Neural crest cell (in vitro differentiated cells): Measurements from ENCODE around the gene SESN1. TPM values are rescaled to one million over a fixed set of nuclear protein-coding genes. Genes with fewer than 3 reads are reported as not detected.
A peak's percentile ranks its signal among the peaks of the same experiment; 100 is the strongest.
"Not testable (repeated sequence)": the region's sequence is repeated elsewhere in the genome, so short reads cannot be mapped to it uniquely, and the experiment has no call there.

ENCODE experiments used
- DNase-seq: peaks from one replicate; pipeline ENCODE4 v3.0.0; 2021; ENCODE audit warnings: low read depth, mixed read lengths, low spot score
- H3K27ac Mint-ChIP-seq: one replicate; pipeline ENCODE4 v1.8.0; 2021; ENCODE audit warnings: mild to moderate bottlenecking, mixed read lengths; ENCODE audit not compliant: unreplicated experiment
- H3K27me3 Mint-ChIP-seq: 2 replicates; pipeline ENCODE4 v1.8.0; 2021; ENCODE audit warnings: low read depth, mild to moderate bottlenecking, mixed read lengths
- H3K36me3 Mint-ChIP-seq: 2 replicates; pipeline ENCODE4 v1.8.0; 2021; ENCODE audit warnings: low read depth, mild to moderate bottlenecking, mixed read lengths
- H3K4me1 Mint-ChIP-seq: 2 replicates; pipeline ENCODE4 v1.8.0; 2021; ENCODE audit warnings: mixed read lengths
- H3K4me3 Mint-ChIP-seq: one replicate; pipeline ENCODE4 v1.8.0; 2021; ENCODE audit warnings: mild to moderate bottlenecking, mixed read lengths
- H3K9me3 Mint-ChIP-seq: 2 replicates; pipeline ENCODE4 v1.8.0; 2021; ENCODE audit warnings: mixed read lengths
- CTCF ChIP-seq: fragments of 200-600 bp; sonication (generic); conservative IDR thresholded peaks from 2 replicates; pipeline ENCODE4 v1.5.0; 2021; ENCODE audit warnings: antibody characterized with exemption, mild to moderate bottlenecking
- total RNA-seq: library from RNA; stranded (reverse); gene quantifications from 2 replicates; pipeline ENCODE4 v1.2.1, GENCODE V29; 2021

The SESN1 gene
- total RNA-seq, 1 donor from 2014 or later: 11.5 TPM

- no peak for DNase-seq
- Mint-ChIP-seq H3K4me1 (peaks cover 75% of the 10 kb centered on the region), H3K27me3 (no peaks in the 10 kb centered on the region), H3K9me3 (no peaks in the 10 kb centered on the region), H3K36me3 (no peaks in the 10 kb centered on the region), H3K4me3 (peak overlapping the region; percentile 96), H3K27ac (peak overlapping the region; percentile 50)
- TF ChIP-seq CTCF: no peak
Measured at GRCh38 chr6:109093732-109094415, 772 bp downstream of the SESN1 start.

- Mint-ChIP-seq H3K4me3 (peak overlapping the region; percentile 96), H3K9me3 (no peaks in the 10 kb centered on the region), H3K27ac (no peak overlapping the region), H3K36me3 (no peaks in the 10 kb centered on the region), H3K4me1 (peaks cover 72% of the 10 kb centered on the region), H3K27me3 (no peaks in the 10 kb centered on the region)
- TF ChIP-seq CTCF: no peak
- DNase-seq: no peak
Measured at GRCh38 chr6:109092074-109092473, 2.6 kb downstream of the SESN1 start.

GRCh38 chr6:109091314-109092024, 3.2 kb downstream of the SESN1 start:
- Mint-ChIP-seq H3K4me3 (peak overlapping the region; percentile 96), H3K27me3 (no peaks in the 10 kb centered on the region), H3K4me1 (peaks cover 68% of the 10 kb centered on the region), H3K27ac (no peak overlapping the region), H3K36me3 (no peaks in the 10 kb centered on the region), H3K9me3 (no peaks in the 10 kb centered on the region)
- DNase-seq: no peak
- no peak for TF ChIP-seq CTCF

GRCh38 chr6:109088995-109089394, 5.7 kb downstream of the SESN1 start:
- no peaks in the 10 kb centered on the region for H3K27me3 Mint-ChIP-seq
- H3K4me1 Mint-ChIP-seq: peaks cover 49% of the 10 kb centered on the region
- no peak for TF ChIP-seq CTCF
- peak overlapping the region; percentile 29 for H3K4me3 Mint-ChIP-seq
- H3K9me3 Mint-ChIP-seq: no peaks in the 10 kb centered on the region
- no peak for DNase-seq
- H3K36me3 Mint-ChIP-seq: no peaks in the 10 kb centered on the region
- no peak overlapping the region for H3K27ac Mint-ChIP-seq

- no peak for TF ChIP-seq CTCF
- DNase-seq: no peak
- Mint-ChIP-seq H3K4me3 (no peak overlapping the region), H3K27ac (peak overlapping the region; percentile 67), H3K36me3 (no peaks in the 10 kb centered on the region), H3K27me3 (no peaks in the 10 kb centered on the region), H3K9me3 (no peaks in the 10 kb centered on the region), H3K4me1 (peaks cover 39% of the 10 kb centered on the region)
Measured at GRCh38 chr6:109087661-109088264, 6.9 kb downstream of the SESN1 start.

- not testable (repeated sequence) for H3K27ac Mint-ChIP-seq
Measured at GRCh38 chr6:109084146-109084545, 10.5 kb downstream of the SESN1 start.

More at GRCh38 chr6:109084146-109084545, 10.5 kb downstream of the SESN1 start:
- H3K4me3 Mint-ChIP-seq, H3K36me3 Mint-ChIP-seq, H3K9me3 Mint-ChIP-seq, DNase-seq, H3K27me3 Mint-ChIP-seq: not testable (repeated sequence)
- peaks cover 15% of the 10 kb centered on the region for H3K4me1 Mint-ChIP-seq
